CD4-positive, alpha-beta memory T cell (primary cell): ENCODE results near the gene KCNN2. TPM values are rescaled to one million over a fixed set of nuclear protein-coding genes. Genes with fewer than 3 reads are reported as not detected.

ENCODE experiments used
- CTCF ChIA-PET: fragments of 350-600 bp; sonication (Branson Sonifier 250); formaldehyde crosslinking; loops from one replicate; lab custom pipeline; 2021; ENCODE audit warnings: inconsistent platforms; ENCODE audit not compliant: partially characterized antibody; lab: Charles Lee
- POLR2A ChIA-PET: fragments of 350-600 bp; sonication (Branson Sonifier 250); formaldehyde crosslinking; loops from one replicate; lab custom pipeline; 2021; ENCODE audit not compliant: partially characterized antibody; lab: Charles Lee
- DNase-seq, 5 donors: peaks; one replicate each; pipeline versions ENCODE4 v3.0.0 to v3.0.0-alpha.2; 2020 to 2022; ENCODE audit warnings: mixed read lengths in 1 of 5
- H3K27ac ChIP-seq: one replicate; pipeline ENCODE4 v1.7.0; 2013; ENCODE audit warnings: low read depth, low read length
- H3K27me3 ChIP-seq: 2 replicates; pipeline ENCODE4 v1.7.0; 2013; ENCODE audit warnings: mild to moderate bottlenecking, low read length, moderate library complexity; ENCODE audit not compliant: insufficient read depth
- H3K36me3 ChIP-seq: 2 replicates; pipeline ENCODE4 v1.7.0; 2013; ENCODE audit warnings: mild to moderate bottlenecking, low read length, moderate library complexity; ENCODE audit not compliant: insufficient read depth
- H3K4me1 ChIP-seq: 2 replicates; pipeline ENCODE4 v1.7.0; 2013; ENCODE audit warnings: mild to moderate bottlenecking, low read length, moderate library complexity; ENCODE audit not compliant: insufficient read depth
- H3K4me3 ChIP-seq, 2 donors: one replicate each; pipeline ENCODE4 v1.7.0; 2013; ENCODE audit warnings: low read length in 2 of 2, mild to moderate bottlenecking in 1 of 2
- H3K9me3 ChIP-seq, 2 donors: one replicate each; pipeline ENCODE4 v1.7.0; 2013; ENCODE audit warnings: low read length in 2 of 2, control low read depth in 1 of 2; ENCODE audit not compliant: control insufficient read depth in 1 of 2
- H3K27ac Mint-ChIP-seq, 7 donors: one replicate each; pipeline ENCODE4 v1.8.0; 2020 to 2021; ENCODE audit warnings: mixed read lengths in 7 of 7, mild to moderate bottlenecking in 6 of 7, inconsistent platforms in 3 of 7, moderate library complexity in 3 of 7
- H3K27me3 Mint-ChIP-seq, 2 donors: one replicate each; pipeline ENCODE4 v1.8.0; 2020 to 2021; ENCODE audit warnings: mixed read lengths in 2 of 2
- H3K36me3 Mint-ChIP-seq, 2 donors: one replicate each; pipeline ENCODE4 v1.8.0; 2020 to 2021; ENCODE audit warnings: mixed read lengths in 2 of 2, inconsistent platforms in 1 of 2, mild to moderate bottlenecking in 1 of 2
- H3K4me1 Mint-ChIP-seq, 4 donors: one replicate each; pipeline ENCODE4 v1.8.0; 2020 to 2021; ENCODE audit warnings: mixed read lengths in 4 of 4, mild to moderate bottlenecking in 1 of 4
- H3K4me3 Mint-ChIP-seq, 8 donors: one replicate each; pipeline ENCODE4 v1.8.0; 2020 to 2021; ENCODE audit warnings: mixed read lengths in 8 of 8, mild to moderate bottlenecking in 7 of 8, moderate library complexity in 6 of 8, inconsistent platforms in 3 of 8
- H3K9me3 Mint-ChIP-seq, 8 donors: one replicate each; pipeline ENCODE4 v1.8.0; 2020 to 2021; ENCODE audit warnings: mixed read lengths in 8 of 8, mild to moderate bottlenecking in 5 of 8, inconsistent platforms in 3 of 8, moderate library complexity in 1 of 8
- intact Hi-C: fragments of 100-400 bp; cut with micrococcal nuclease; formaldehyde crosslinking; loops from one replicate; pipeline ENCODE4 v1.15.1; 2023
- polyA plus RNA-seq, 2 donors: library from polyadenylated mRNA; unstranded; fragments of 300-500 nt; fragmentation: Illumina TruSeq; gene quantifications; one replicate each; pipeline ENCODE4 v1.2.3, GENCODE V29; 2021
- total RNA-seq, 2 experiments: library from RNA; stranded (reverse); gene quantifications; one replicate each; pipeline ENCODE4 v1.2.3, GENCODE V29; 2021

The KCNN2 gene
- total and polyA plus RNA-seq, 4 experiments from 2014 or later, result not detected

- Mint-ChIP-seq H3K36me3 (no peaks in the 10 kb centered on the region), H3K4me3 (no peak overlapping the region), H3K27ac (no peak overlapping the region), H3K27me3 (no peaks in the 10 kb centered on the region), H3K9me3 (peaks cover 0 to 9% (median 2%) of the 10 kb centered on the region in 8 donors), H3K4me1 (no peaks in the 10 kb centered on the region)
- H3K27ac ChIP-seq, result no peak overlapping the region
- no peaks in the 10 kb centered on the region for H3K27me3 ChIP-seq
- intact Hi-C loops, result no loop called here
- no peaks in the 10 kb centered on the region for H3K9me3 ChIP-seq
- H3K4me3 ChIP-seq, result no peak overlapping the region
- no peaks in the 10 kb centered on the region for H3K36me3 ChIP-seq
- no peak for DNase-seq
- no peaks in the 10 kb centered on the region for H3K4me1 ChIP-seq
- POLR2A ChIA-PET, result no interaction called here
- CTCF ChIA-PET, result no interaction called here
Measured at GRCh38 chr5:114339108-114339507, 22.8 kb upstream of the KCNN2 start.

DNA sequence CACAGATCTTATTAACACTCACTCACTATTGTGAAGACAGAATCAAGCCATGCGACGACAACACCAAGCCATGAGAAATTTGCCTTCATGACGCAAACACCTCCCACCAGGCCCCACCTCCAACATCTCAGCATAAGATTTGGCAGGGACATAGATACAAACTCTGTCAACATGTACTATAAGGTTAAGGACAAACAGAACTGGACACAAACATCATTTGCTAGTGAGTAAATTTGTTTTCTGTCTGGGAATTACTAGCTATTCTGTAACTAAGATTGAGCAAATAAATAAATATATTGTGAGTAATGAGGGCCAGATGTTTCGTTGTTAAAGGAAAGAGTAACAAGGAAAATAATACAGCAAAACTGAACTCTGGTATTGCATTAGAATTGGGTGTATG, 15.7 kb upstream of the KCNN2 start:
- no peaks in the 10 kb centered on the region for H3K27me3 Mint-ChIP-seq
- H3K9me3 ChIP-seq, result no peaks in the 10 kb centered on the region
- H3K4me1 Mint-ChIP-seq, result no peaks in the 10 kb centered on the region
- no peaks in the 10 kb centered on the region for H3K36me3 ChIP-seq
- H3K4me1 ChIP-seq, result no peaks in the 10 kb centered on the region
- no peak for DNase-seq
- ChIA-PET CTCF (no interaction called here), POLR2A (no interaction called here)
- no peaks in the 10 kb centered on the region for H3K27me3 ChIP-seq
- peaks cover 0 to 4% (median under 1%) of the 10 kb centered on the region in 8 donors for H3K9me3 Mint-ChIP-seq
- no peaks in the 10 kb centered on the region for H3K36me3 Mint-ChIP-seq
- no peak overlapping the region for H3K4me3 ChIP-seq
- no peak overlapping the region for H3K27ac Mint-ChIP-seq
- intact Hi-C loops, result no loop called here
- no peak overlapping the region for H3K4me3 Mint-ChIP-seq
- no peak overlapping the region for H3K27ac ChIP-seq

DNA sequence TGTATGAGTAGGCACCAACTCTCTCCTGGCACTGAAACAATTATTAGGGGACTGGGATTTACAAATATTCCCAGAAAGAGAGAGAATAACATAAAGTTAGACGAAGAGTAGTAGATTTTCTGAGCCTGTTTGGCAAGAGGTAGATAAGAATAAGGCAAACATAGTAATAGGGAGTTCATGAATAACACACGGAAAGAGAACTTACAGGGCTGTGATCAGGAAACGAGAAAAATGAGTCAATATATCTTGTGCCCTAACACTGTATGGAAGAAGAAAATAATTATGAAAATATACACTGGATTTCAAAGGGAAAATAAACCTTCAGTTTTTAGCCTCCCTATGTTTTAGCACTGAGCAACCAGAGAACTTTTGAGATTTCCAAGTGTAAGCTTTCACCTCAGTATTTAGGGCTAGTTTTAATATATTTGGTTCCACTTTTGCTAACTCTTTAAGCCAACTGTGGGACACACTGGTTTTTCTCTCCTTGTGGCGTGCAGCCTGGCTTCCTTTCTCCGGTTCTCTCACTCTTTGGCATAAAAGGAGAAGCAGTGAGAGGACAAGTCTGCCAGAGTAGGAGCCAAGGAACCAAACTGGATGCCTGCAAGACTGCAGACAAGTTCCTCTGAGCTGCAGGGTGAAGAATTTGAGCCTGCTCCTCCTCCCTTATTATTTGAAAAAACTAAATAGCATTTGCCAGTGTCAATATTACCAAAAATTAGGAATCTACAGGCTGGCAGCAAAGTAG, 6.6 kb upstream of the KCNN2 start:
- H3K9me3 ChIP-seq, result no peaks in the 10 kb centered on the region
- H3K27me3 ChIP-seq, result no peaks in the 10 kb centered on the region
- H3K36me3 ChIP-seq, result no peaks in the 10 kb centered on the region
- H3K36me3 Mint-ChIP-seq, result no peaks in the 10 kb centered on the region
- ChIA-PET POLR2A (no interaction called here), CTCF (no interaction called here)
- H3K4me1 ChIP-seq, result no peaks in the 10 kb centered on the region
- H3K27ac Mint-ChIP-seq, result no peak overlapping the region
- no peaks in the 10 kb centered on the region for H3K4me1 Mint-ChIP-seq
- H3K27me3 Mint-ChIP-seq, result peaks cover 11 to 14% of the 10 kb centered on the region in 2 donors
- H3K9me3 Mint-ChIP-seq, result peaks cover 0 to 2% (median 1%) of the 10 kb centered on the region in 8 donors
- DNase-seq, result no peak
- intact Hi-C loops, result no loop called here
- no peak overlapping the region for H3K4me3 ChIP-seq
- no peak overlapping the region for H3K27ac ChIP-seq
- H3K4me3 Mint-ChIP-seq, result no peak overlapping the region

DNA sequence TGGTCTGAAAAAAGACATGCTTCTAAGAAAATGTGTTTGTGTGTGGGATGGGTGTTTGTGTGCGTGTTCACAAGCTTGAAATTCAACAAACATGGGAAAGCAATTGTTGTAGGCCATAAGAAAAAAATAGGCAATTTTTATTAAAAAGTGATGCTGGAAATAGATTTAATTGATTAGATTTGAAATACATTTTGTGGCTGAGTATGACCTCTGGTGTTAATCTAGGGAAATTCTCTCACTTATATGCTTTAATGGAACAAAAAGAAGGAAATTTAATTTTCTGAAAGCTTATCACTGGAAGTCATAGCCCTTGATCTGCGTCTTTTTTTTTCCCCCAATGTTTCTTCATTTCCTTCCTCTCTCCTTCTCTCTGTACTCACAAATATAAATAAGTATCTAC, 3.5 kb upstream of the KCNN2 start:
- no peak overlapping the region for H3K4me3 Mint-ChIP-seq
- no peaks in the 10 kb centered on the region for H3K9me3 ChIP-seq
- no peaks in the 10 kb centered on the region for H3K27me3 ChIP-seq
- H3K4me3 ChIP-seq, result no peak overlapping the region
- intact Hi-C loops, result no loop called here
- peaks cover 0 to 2% (median 0%) of the 10 kb centered on the region in 8 donors for H3K9me3 Mint-ChIP-seq
- no peaks in the 10 kb centered on the region for H3K36me3 ChIP-seq
- ChIA-PET CTCF (no interaction called here), POLR2A (no interaction called here)
- peaks cover 12 to 22% of the 10 kb centered on the region in 2 donors for H3K27me3 Mint-ChIP-seq
- no peaks in the 10 kb centered on the region for H3K4me1 ChIP-seq
- no peak for DNase-seq
- H3K27ac ChIP-seq, result no peak overlapping the region
- no peak overlapping the region for H3K27ac Mint-ChIP-seq
- H3K36me3 Mint-ChIP-seq, result no peaks in the 10 kb centered on the region
- H3K4me1 Mint-ChIP-seq, result peaks cover 0 to 3% (median 0%) of the 10 kb centered on the region in 4 donors

DNA sequence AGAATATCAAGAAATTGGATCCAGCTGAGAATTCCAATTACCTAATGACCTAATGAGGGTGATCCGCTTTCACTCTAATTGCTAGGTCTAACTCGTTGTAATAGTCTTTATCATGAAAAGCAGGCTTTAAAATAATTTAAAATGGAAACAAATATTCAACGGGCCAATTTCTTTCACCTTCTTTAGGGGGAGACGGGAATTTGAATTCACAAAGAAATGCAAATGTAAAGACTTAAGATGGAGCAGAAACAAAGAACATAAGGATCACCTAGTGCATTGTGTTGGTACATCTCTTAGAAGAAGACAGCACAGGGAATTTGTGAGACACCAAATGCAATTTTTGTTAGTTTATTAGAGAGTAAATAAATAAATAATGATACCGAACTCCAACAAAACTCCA, 1.5 kb upstream of the KCNN2 start:
- intact Hi-C loops, result no loop called here
- Mint-ChIP-seq H3K27ac (no peak overlapping the region), H3K9me3 (peaks cover 0 to 5% (median 2%) of the 10 kb centered on the region in 8 donors), H3K27me3 (peaks cover 19 to 27% of the 10 kb centered on the region in 2 donors), H3K4me1 (peaks cover 0 to 5% (median 3%) of the 10 kb centered on the region in 4 donors), H3K4me3 (no peak overlapping the region), H3K36me3 (no peaks in the 10 kb centered on the region)
- H3K9me3 ChIP-seq, result no peaks in the 10 kb centered on the region
- H3K27ac ChIP-seq, result no peak overlapping the region
- no peak for DNase-seq
- H3K27me3 ChIP-seq, result no peaks in the 10 kb centered on the region
- H3K4me3 ChIP-seq, result no peak overlapping the region
- no peaks in the 10 kb centered on the region for H3K36me3 ChIP-seq
- no peaks in the 10 kb centered on the region for H3K4me1 ChIP-seq
- ChIA-PET CTCF (no interaction called here), POLR2A (no interaction called here)

GRCh38 chr5:114360816-114361723, 800 bp upstream of the KCNN2 start:
- no peak overlapping the region for H3K4me3 Mint-ChIP-seq
- H3K27me3 Mint-ChIP-seq, result peaks cover 21 to 27% of the 10 kb centered on the region in 2 donors
- H3K36me3 Mint-ChIP-seq, result no peaks in the 10 kb centered on the region
- POLR2A ChIA-PET, result no interaction called here
- peaks cover 0 to 5% (median 2%) of the 10 kb centered on the region in 8 donors for H3K9me3 Mint-ChIP-seq
- H3K27me3 ChIP-seq, result no peaks in the 10 kb centered on the region
- peaks cover 0 to 5% (median 3%) of the 10 kb centered on the region in 4 donors for H3K4me1 Mint-ChIP-seq
- H3K27ac ChIP-seq, result no peak overlapping the region
- H3K9me3 ChIP-seq, result no peaks in the 10 kb centered on the region
- no peak overlapping the region for H3K27ac Mint-ChIP-seq
- H3K36me3 ChIP-seq, result no peaks in the 10 kb centered on the region
- CTCF ChIA-PET, result no interaction called here
- intact Hi-C loops, result no loop called here
- no peak overlapping the region for H3K4me3 ChIP-seq
- no peaks in the 10 kb centered on the region for H3K4me1 ChIP-seq
- DNase-seq, result no peak

GRCh38 chr5:114362197-114362976, 517 bp downstream of the KCNN2 start:
- Histone ChIP-seq H3K4me1 (no peaks in the 10 kb centered on the region), H3K36me3 (no peaks in the 10 kb centered on the region), H3K9me3 (no peaks in the 10 kb centered on the region), H3K27ac (no peak overlapping the region), H3K4me3 (no peak overlapping the region), H3K27me3 (no peaks in the 10 kb centered on the region)
- H3K27me3 Mint-ChIP-seq, result peaks cover 21 to 27% of the 10 kb centered on the region in 2 donors
- CTCF ChIA-PET, result no interaction called here
- intact Hi-C loops, result no loop called here
- POLR2A ChIA-PET, result no interaction called here
- no peak overlapping the region for H3K4me3 Mint-ChIP-seq
- H3K9me3 Mint-ChIP-seq, result peaks cover 0 to 5% (median 1%) of the 10 kb centered on the region in 8 donors
- no peak overlapping the region for H3K27ac Mint-ChIP-seq
- DNase-seq, result no peak
- no peaks in the 10 kb centered on the region for H3K36me3 Mint-ChIP-seq
- peaks cover 0 to 5% (median 3%) of the 10 kb centered on the region in 4 donors for H3K4me1 Mint-ChIP-seq
